Osteocyte (in vitro differentiated cells): Measurements from ENCODE around the gene THTPA. TPM values are rescaled to one million over a fixed set of nuclear protein-coding genes. Genes with fewer than 3 reads are reported as not detected.

ENCODE experiments used
- DNase-seq: peaks from one replicate; pipeline ENCODE4 v3.0.0; 2021; ENCODE audit warnings: mixed read lengths; ENCODE audit not compliant: unreplicated experiment; ENCODE audit errors: extremely low spot score
- H3K27ac Mint-ChIP-seq: one replicate; pipeline ENCODE4 v1.8.0; 2021; ENCODE audit warnings: mild to moderate bottlenecking, mixed read lengths; ENCODE audit not compliant: unreplicated experiment
- H3K27me3 Mint-ChIP-seq: one replicate; pipeline ENCODE4 v1.8.0; 2021; ENCODE audit warnings: mixed read lengths; ENCODE audit not compliant: unreplicated experiment
- H3K36me3 Mint-ChIP-seq: one replicate; pipeline ENCODE4 v1.8.0; 2021; ENCODE audit warnings: mixed read lengths; ENCODE audit not compliant: unreplicated experiment
- H3K4me1 Mint-ChIP-seq: one replicate; pipeline ENCODE4 v1.8.0; 2021; ENCODE audit warnings: mixed read lengths; ENCODE audit not compliant: unreplicated experiment
- H3K4me3 Mint-ChIP-seq: one replicate; pipeline ENCODE4 v1.8.0; 2021; ENCODE audit warnings: mild to moderate bottlenecking, moderate library complexity, mixed read lengths; ENCODE audit not compliant: unreplicated experiment
- H3K9me3 Mint-ChIP-seq: one replicate; pipeline ENCODE4 v1.8.0; 2021; ENCODE audit warnings: mixed read lengths; ENCODE audit not compliant: unreplicated experiment
- CTCF ChIP-seq: fragments of 200-600 bp; sonication (generic); IDR thresholded peaks from 2 replicates; pipeline ENCODE4 v1.5.0; 2021; ENCODE audit warnings: antibody characterized with exemption, mild to moderate bottlenecking, moderate library complexity
- total RNA-seq: library from RNA; stranded (reverse); gene quantifications from 2 replicates; pipeline ENCODE4 v1.2.1, GENCODE V29; 2021

The THTPA gene
- total RNA-seq, 1 donor from 2014 or later: 25.7 TPM

GRCh38 chr14:23543403-23543802 lies 12.7 kb upstream of the THTPA start:
- no peak for DNase-seq
- Mint-ChIP-seq H3K4me3 (no peak overlapping the region), H3K27me3 (no peaks in the 10 kb centered on the region)

GRCh38 chr14:23544511-23545447 lies 11.3 kb upstream of the THTPA start:
- Mint-ChIP-seq H3K27me3 (no peaks in the 10 kb centered on the region), H3K4me1 (peaks cover 4% of the 10 kb centered on the region), H3K9me3 (no peaks in the 10 kb centered on the region), H3K36me3 (no peaks in the 10 kb centered on the region), H3K27ac (no peak overlapping the region), H3K4me3 (no peak overlapping the region)
- TF ChIP-seq CTCF: no peak
- DNase-seq: no peak

More at GRCh38 chr14:23543403-23543802, 12.7 kb upstream of the THTPA start:
- TF ChIP-seq CTCF: no peak
- Mint-ChIP-seq H3K36me3 (no peaks in the 10 kb centered on the region), H3K9me3 (no peaks in the 10 kb centered on the region), H3K27ac (no peak overlapping the region), H3K4me1 (peaks cover 7% of the 10 kb centered on the region)

- no peaks in the 10 kb centered on the region for H3K9me3 Mint-ChIP-seq
- TF ChIP-seq CTCF: no peak
- H3K27ac Mint-ChIP-seq: no peak overlapping the region
- no peak for DNase-seq
- H3K4me3 Mint-ChIP-seq: no peak overlapping the region
- no peaks in the 10 kb centered on the region for H3K36me3 Mint-ChIP-seq
- no peaks in the 10 kb centered on the region for H3K27me3 Mint-ChIP-seq
- peaks cover 4% of the 10 kb centered on the region for H3K4me1 Mint-ChIP-seq
These were observed 10.2 kb upstream of the THTPA start for GRCh38 chr14:23545740-23546365.

GRCh38 chr14:23546450-23547035 lies 9.5 kb upstream of the THTPA start:
- Mint-ChIP-seq H3K4me1 (peaks cover 4% of the 10 kb centered on the region), H3K36me3 (no peaks in the 10 kb centered on the region), H3K4me3 (no peak overlapping the region), H3K27ac (no peak overlapping the region), H3K27me3 (no peaks in the 10 kb centered on the region), H3K9me3 (no peaks in the 10 kb centered on the region)
- no peak for DNase-seq
- TF ChIP-seq CTCF: no peak

GRCh38 chr14:23547924-23548323 lies 8.1 kb upstream of the THTPA start:
- Mint-ChIP-seq H3K9me3 (no peaks in the 10 kb centered on the region), H3K27ac (no peak overlapping the region), H3K27me3 (no peaks in the 10 kb centered on the region), H3K4me1 (peaks cover 7% of the 10 kb centered on the region), H3K4me3 (no peak overlapping the region), H3K36me3 (no peaks in the 10 kb centered on the region)
- no peak for TF ChIP-seq CTCF
- no peak for DNase-seq
